NCI-H82 (cell line): Measurements from ENCODE around the gene GNA14.
A peak's percentile ranks its signal among the peaks of the same experiment; 100 is the strongest.
"Not testable (repeated sequence)": the region's sequence is repeated elsewhere in the genome, so short reads cannot be mapped to it uniquely, and the experiment has no call there.

ENCODE experiments used
- DNase-seq: peaks from one replicate; lab custom pipeline; 2025; lab: John Stamatoyannopoulos, UW

GNA14 gene

DNA sequence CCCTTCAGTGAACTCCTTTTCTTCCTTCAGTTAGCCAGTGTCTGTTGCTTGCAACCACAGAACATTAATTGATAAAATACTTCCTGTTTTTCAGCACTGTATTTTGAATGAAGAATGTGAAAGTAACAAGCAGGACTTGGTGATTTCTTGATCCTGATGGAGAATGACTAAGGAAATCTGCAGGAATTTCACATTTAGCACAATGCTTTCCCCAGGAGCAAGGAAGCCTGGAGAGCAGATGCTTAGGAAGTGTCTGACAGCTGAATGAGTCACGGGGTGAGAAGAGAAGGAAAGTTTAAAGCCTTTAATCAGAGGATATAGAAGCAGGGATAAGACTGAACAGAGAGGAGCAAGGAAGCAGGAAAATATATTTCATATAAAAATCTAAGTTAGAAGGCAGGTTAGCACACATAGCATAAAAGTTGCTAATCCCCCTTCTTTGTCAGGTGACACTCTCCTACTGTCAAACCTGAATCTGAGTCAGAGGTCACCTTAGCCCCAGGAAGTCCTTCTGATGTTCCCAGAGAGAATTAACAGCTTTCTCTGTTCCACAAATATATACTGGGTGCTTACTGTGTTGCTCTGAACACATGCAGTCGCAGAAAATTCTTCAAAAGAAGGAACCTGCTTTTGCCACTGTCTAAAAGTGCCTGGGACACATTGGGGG lies 59.7 kb downstream of the GNA14 start:
- peak; percentile 32 for DNase-seq

DNA sequence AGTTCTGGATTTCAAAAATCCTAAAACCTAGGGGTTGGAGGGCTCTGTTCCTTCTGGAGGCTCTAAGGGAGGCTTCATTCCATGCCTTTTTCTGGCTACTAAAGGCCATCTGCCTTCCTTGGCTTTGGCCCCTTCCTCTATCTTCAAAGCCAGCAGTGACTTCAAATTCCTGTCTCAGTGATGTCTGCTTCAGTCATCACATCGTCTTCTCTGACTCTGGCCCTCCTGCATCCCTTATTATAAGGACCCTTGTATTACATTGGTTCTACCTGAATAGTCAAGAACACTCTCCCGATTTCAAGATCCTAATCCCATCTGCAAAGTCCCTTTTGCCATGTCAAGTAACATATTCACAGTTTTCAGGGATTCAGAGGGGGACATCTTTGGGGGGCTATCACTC lies 60.3 kb downstream of the GNA14 start:
- DNase-seq = no peak

DNA sequence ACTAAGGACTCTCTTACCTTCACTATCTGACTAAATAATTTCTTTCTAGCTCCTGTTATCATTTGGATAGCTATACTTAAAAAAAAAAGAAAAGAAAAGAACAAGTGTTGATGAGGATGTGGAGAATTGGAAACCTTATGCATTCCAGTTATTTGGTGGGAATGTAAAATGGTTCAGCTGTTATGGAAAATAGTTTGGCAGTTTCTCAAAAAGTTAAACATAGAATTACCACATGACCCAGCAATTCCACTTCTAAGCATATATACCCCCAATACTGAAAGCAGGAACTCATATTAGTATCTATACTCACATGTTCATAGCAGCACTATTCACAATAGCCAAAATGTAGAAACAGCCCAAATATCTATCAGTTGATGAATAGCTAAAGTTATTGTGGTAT lies 61.1 kb downstream of the GNA14 start:
- no peak for DNase-seq

DNA sequence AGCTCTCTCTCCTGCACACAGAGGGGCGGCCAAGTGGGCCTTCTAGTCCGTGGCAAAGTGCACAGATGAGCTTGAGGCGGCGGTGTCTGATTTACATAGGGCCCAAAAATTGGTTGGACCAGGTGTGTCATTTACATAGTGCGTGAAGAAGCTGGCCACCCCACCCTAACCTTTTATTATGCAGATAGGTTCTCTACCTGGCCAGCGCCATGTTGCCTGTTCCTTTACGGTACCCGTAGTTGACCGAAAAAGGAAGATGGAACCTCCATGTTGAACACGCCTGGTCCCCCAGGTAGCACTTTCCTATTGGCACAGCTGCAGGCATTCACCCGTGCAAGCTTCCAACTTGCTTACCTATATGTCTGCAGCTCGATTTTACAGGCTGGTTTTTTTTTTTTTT lies 61.5 kb downstream of the GNA14 start:
- no peak for DNase-seq

GRCh38 chr9:77585335-77585786 lies 62.8 kb downstream of the GNA14 start:
- DNase-seq = no peak

- not testable (repeated sequence) for DNase-seq
These were observed 63.2 kb downstream of the GNA14 start for GRCh38 chr9:77584927-77585326.

DNA sequence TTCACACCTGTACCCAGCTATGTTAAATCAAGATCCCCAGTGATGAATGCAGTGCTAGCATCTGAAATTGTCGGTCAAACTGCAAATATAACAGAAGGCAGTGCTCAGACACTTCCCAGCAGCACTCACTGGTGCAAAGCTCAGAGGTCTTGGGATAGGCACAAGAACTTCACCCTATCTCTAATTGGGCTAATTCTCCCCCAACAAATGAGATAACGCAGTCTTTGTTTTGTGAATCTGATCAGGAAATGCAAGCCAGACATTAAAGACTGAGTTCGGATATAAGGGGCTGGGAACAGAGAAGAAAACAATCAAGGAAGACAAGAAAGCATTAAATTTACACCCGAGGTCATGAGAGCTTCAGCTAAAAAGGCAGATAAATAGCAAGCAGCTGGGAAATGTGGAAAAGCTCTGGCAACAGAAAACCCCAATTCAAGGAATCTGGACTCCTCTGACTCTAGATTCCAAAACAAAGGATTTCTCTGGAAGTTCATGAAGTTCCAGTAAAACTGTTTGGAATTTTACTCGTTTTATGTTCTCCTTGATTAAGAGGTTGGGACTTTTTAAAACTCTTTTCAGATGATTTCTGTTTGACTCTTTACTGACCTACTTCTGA lies 65.1 kb downstream of the GNA14 start:
- DNase-seq = no peak

DNA sequence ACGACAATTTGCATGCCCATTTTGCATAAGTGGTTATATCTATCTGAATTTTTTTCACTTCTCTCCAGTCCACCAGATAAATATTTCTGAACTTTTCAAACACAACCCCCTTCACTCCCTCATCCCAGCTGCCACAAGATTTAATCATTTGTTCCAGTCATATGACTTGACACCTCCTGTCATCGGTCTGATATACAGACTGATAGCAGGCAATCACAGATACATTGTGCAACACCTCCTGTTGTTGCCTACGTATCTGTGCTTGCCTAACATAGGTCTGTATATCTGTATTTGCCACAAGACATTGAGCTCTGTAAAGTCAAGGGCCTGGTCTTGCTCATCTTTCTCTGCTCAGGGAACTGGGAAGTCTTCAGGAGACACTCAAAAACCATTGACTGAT lies 65.6 kb downstream of the GNA14 start:
- DNase-seq = no peak

- DNase-seq = no peak
These were observed 72.3 kb downstream of the GNA14 start for GRCh38 chr9:77575785-77576184.

GRCh38 chr9:77569335-77569734 lies 78.8 kb downstream of the GNA14 start:
- peak; percentile 69 for DNase-seq

GRCh38 chr9:77563174-77563573 lies 84.9 kb downstream of the GNA14 start:
- no peak for DNase-seq

DNA sequence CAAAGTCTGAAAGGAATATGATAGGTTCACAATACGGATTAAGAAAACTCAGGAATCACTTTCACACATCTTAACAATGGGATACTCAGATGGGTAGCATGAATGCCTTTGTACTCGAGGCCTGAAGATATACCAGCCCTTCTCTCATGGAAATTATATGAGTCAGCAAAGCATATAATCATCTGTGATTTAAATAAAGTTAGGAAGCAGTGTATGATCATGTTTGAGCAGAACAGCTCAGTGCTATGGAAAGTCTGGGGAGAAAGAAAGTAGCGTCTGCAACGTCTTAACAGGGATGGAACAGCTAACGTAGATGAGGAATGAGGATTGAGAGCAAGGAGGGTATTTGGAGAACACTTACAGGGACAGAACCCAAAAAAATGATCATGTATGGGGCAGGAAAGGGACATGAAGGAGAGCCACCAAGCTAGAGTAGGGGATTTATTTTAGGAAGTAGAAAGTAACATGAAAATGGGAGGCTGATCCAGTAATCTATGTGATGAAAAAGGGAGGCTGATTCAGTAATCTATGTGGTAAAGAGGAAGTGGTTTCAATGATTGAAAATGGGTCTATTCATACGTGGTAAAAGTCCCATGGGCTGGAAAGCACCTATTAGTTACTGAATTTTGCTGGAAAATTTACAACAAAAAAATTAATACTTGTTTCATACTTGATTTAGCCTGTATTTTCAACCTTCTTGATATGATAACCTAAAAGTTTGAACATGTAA lies 85.9 kb downstream of the GNA14 start:
- no peak for DNase-seq

DNA sequence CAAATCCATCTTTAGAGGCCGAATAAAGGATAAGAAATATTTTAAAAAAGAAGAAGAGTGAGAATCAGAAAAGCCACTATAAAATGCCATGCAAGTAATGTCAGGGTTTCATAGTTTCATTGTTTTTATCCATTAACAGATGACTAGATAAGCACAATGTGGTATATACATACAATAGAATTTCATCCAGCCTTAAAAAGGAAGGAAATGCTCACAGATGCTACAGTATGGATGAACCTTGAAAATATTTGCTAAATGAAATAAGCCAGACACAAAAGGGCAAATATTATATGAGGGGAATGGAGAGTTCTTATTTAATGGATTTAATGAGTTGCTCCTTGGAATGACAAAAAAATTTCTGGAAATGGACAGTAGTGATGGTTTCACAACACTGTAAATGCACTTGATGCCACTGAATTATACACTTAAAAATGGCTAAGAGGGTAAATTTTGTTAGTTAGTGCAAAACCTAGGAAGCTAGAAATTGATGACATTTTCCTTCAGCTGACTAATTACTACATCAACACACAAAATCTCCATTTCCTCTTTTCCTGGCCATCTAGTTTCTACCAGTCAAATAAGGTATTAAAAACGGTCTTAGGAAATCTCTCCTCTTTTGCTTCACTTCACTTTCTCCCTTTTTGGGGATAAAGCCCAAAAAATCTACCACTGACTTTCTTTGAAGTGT lies 86.6 kb downstream of the GNA14 start:
- DNase-seq = no peak

- no peak for DNase-seq
These were observed 91.7 kb downstream of the GNA14 start for GRCh38 chr9:77556396-77556795.

DNA sequence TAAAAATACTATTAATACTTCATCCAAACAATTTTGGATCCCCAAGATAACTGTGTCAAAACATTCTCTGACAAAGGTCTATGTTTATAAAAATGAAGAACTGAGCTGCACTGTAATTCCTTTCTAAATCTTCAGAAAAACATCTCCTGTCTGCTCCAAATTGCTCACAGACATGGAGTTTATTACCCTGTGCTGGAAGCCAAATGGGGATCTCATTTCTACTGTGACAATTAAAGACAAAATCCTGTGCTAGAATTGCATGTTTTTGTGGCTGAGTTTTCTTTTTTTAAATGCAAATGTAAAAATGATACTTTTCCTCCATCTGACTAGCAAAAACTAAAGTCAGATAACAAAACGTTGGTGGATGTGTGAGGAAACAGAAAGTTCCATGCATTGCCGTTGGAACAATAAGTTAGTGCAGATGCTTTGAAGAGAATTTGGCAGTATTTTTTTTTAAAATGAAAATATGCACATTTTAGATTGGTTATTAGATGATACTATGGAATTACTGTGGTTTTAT lies 93.5 kb downstream of the GNA14 start:
- no peak for DNase-seq

- DNase-seq = no peak
These were observed 100.9 kb downstream of the GNA14 start for GRCh38 chr9:77547106-77547730.

- no peak for DNase-seq
These were observed 101.7 kb downstream of the GNA14 start for GRCh38 chr9:77546376-77546950.

- DNase-seq = no peak
These were observed 103.6 kb downstream of the GNA14 start for GRCh38 chr9:77544546-77544945.

DNA sequence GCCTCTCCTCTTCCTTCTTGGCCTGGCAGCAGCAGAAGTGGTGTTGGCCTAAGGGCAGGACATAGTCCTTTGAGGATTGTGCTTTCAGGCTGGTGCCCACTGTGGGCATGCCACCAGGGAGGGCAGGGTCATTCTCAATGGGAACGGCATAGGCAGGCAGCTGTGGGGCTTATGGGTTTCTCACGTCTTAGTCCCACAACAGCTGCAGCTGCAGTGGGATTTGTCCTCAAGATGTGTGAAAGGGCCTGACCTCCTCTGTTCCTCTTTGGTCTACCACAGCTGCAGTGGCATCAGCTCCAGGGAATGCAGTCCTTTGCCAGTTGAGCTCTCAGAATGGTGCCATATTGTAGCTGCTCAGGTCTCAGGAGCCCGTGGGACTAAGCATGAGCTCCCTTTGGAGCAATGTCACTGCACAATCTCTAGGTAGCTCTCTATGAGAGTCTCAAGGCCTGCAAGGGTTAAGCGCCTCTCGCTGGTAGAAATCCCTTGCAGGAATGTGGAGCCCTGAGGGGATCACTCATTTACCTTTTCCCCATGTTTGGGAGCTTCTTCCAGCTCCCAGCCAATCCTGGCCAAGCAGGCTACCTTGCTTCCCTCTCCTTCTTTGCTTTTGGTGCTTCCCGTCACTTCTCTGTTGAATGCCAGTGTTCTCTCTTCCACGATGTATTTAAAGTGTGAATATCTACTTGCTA lies 104.8 kb downstream of the GNA14 start:
- no peak for DNase-seq

DNA sequence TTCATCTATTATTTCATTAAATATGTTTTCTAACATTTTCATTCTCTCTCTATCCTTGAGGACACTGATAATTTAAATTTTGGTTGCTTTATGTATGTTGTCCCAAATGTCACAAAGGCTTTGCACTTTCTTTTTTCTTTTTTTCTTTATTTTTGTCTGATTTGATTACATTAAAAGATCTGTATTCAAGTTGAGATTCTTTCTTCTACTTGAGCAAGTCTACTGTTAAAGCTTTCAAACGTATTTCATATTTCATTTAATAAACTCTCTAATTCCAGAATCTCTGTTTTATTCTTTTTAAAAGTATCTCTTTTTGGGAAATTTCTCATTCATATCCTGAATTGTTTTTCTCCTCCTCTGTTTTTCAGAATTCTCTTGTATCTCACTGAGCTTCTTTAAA lies 106.5 kb downstream of the GNA14 start:
- no peak for DNase-seq

DNA sequence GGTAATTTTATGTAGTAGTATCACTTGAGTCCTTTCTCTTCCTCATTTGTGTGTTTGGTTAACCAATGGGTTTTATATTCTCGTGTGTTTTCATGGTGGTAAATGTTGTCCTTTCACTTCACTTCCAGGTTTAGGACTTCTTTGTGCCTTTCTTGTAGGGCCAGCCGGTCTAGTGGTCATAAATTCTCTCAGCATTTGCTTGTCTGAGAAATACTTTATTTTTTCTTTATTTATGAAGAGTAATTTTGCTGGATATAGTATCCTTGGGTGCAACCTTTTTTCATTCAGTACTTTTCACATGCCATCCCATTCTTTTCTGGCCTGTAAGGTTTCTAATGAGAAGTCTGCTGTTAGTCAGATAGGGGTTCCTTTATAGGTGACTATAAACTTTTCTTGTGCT lies 107.1 kb downstream of the GNA14 start:
- no peak for DNase-seq
